Retinal pigment epithelial cell (primary cell): ENCODE measurements around the gene GCK.

ENCODE experiments used
- DNase-seq: peaks from one replicate; pipeline ENCODE4 v3.0.0-alpha.2; 2010; ENCODE audit warnings: low read depth
- H3K4me3 ChIP-seq: 2 replicates; pipeline ENCODE4 v1.5.1; 2011; ENCODE audit warnings: mild to moderate bottlenecking, low read length, control low read depth, moderate library complexity
- TF ChIP-seq, protein P1 (sequence below): conservative IDR thresholded peaks from 2 replicates; pipeline ENCODE4 v1.5.1; 2011; ENCODE audit warnings: low read depth, low read length, control low read depth, inconsistent platforms

Gene GCK

DNA sequence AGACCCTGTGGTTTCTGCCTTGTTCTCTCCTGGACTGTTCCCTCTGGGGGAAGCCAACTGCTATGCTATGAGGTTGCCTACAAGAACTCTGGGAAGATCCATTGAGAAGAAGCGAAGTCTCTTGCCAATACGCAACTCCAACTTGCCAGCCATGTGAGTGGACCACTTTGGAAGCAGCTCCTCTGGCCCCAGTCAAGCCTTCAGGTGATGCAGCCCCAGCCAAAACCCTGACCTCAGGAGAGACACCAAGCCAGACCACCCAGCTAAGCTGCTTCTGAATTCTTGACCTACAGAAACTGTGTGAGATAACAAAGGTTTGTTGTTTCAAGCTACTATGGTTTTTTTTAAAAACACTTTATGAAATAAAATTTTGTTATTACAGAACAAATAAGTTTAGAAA lies 27.9 kb downstream of the GCK start:
- DNase-seq: no peak
- H3K4me3 ChIP-seq: no peak overlapping the region
- TF ChIP-seq, protein P1, sequence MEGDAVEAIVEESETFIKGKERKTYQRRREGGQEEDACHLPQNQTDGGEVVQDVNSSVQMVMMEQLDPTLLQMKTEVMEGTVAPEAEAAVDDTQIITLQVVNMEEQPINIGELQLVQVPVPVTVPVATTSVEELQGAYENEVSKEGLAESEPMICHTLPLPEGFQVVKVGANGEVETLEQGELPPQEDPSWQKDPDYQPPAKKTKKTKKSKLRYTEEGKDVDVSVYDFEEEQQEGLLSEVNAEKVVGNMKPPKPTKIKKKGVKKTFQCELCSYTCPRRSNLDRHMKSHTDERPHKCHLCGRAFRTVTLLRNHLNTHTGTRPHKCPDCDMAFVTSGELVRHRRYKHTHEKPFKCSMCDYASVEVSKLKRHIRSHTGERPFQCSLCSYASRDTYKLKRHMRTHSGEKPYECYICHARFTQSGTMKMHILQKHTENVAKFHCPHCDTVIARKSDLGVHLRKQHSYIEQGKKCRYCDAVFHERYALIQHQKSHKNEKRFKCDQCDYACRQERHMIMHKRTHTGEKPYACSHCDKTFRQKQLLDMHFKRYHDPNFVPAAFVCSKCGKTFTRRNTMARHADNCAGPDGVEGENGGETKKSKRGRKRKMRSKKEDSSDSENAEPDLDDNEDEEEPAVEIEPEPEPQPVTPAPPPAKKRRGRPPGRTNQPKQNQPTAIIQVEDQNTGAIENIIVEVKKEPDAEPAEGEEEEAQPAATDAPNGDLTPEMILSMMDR: no peak

DNA sequence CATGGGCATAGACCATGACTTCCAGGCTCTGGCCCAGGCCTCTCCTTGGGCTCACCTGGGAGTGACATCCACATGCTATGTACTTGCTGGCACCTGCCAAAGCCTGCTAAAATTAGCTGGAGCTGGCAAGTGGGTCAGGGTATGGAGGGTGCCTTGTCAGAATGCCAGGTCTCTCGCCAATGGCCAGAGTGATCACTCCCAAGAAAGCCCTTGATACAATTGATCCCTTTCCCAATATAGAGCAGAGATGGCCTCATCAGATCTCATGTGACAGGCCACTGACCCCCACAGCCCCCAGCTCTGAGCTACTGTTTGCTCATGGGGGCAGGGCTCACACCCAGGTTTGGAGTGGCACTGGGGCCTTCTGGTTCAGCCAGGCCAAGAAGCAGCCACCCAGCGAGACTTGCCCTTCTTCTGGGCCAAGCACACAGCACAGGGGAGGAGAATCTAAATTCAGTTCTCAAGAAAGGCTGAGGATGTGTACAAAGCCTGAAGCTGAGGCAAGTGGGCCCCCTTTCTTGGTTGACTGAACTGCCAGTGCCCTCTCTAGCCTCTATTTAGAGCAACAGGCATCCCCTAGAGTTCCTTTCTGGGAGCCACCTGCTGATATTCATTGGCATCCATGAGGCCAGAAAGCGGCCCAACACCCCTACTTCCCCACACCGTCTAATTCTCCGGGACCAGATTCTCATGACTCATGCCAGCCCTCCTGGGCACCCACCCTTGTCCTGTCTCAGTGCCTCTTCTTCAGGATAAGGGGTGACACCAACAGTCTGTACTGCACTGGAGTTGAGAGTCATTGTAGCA lies 29.2 kb downstream of the GCK start:
- TF ChIP-seq, protein P1: no peak
- DNase-seq: no peak
- no peak overlapping the region for H3K4me3 ChIP-seq

DNA sequence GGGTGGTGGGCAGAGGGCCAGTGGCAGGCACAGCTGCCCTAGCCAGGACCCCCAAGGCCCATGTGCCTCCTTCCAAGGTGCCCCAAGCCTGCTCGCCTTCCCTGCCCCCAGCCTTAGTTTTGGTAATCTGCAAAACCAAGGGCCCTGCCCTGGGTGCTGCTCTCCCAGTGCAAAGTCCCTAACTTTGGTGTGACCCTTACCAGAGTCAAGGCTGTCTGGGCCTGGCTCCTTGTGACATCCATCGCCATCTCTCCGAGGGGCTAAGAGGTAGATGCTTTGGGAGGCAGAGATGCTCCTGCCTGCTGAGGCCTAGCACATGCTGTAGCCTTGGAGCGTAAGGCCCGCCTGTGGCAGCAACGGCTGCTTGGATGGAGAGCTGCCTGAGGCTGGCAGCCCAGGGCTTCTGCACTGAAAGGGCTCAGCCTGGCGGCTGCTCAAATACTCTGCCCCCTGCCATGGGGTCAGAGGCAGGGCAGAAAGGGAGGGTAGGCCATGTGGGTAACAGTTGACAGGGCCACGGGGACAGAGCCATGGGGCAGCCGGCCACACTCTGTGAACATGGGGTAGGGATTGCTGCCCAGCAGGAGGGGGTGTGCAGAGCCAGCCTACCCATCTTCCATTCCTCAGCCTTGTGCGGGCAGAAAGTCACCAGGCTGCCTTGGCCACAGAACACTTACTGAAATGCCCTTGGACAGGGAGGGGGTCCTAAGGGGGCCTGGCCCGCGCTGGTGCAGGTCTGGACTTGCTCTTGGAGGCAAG lies 30.2 kb downstream of the GCK start:
- TF ChIP-seq, protein P1: no peak

DNA sequence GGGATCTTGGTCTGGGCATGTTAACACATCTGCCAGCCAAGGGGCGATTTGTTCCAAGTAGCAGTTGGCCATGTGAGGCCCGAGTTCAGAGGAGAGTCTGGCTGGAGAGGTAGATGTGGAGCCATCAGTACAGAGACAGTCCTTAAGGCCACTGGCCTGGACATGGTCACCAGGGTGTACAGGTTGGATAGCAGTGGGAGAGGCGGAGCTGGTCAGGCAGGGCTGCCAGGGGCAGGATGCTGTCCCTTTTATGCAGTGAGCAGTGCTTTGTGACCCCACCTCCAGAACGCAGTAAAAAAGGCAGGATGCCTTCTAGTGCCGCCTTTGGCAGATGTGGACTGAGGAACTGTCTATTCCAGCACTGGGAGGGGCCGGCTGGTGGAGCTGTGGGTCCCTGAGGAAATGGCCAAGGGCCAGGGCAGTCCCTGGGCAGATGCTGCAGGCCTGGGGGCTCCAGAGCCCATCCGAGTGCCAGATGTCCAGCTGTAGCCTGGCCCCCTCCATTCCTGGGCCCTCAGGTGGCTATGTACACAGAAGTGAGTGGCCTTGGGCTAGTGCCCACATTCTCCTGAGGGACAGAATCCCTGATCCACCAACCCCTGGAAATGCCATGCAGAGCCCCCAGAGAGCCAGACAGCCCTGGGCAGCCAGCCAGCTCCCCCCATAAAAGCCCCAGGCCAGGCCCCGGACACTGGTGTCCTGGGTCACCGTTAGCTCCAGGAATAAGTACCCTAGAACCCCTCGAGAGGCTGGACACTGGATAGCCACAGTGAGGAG lies 31.0 kb downstream of the GCK start:
- TF ChIP-seq, protein P1: no peak
- no peak for DNase-seq
- no peak overlapping the region for H3K4me3 ChIP-seq

More for the DNA sequence above, 30.2 kb downstream of the GCK start:
- no peak for DNase-seq
- H3K4me3 ChIP-seq: no peak overlapping the region

DNA sequence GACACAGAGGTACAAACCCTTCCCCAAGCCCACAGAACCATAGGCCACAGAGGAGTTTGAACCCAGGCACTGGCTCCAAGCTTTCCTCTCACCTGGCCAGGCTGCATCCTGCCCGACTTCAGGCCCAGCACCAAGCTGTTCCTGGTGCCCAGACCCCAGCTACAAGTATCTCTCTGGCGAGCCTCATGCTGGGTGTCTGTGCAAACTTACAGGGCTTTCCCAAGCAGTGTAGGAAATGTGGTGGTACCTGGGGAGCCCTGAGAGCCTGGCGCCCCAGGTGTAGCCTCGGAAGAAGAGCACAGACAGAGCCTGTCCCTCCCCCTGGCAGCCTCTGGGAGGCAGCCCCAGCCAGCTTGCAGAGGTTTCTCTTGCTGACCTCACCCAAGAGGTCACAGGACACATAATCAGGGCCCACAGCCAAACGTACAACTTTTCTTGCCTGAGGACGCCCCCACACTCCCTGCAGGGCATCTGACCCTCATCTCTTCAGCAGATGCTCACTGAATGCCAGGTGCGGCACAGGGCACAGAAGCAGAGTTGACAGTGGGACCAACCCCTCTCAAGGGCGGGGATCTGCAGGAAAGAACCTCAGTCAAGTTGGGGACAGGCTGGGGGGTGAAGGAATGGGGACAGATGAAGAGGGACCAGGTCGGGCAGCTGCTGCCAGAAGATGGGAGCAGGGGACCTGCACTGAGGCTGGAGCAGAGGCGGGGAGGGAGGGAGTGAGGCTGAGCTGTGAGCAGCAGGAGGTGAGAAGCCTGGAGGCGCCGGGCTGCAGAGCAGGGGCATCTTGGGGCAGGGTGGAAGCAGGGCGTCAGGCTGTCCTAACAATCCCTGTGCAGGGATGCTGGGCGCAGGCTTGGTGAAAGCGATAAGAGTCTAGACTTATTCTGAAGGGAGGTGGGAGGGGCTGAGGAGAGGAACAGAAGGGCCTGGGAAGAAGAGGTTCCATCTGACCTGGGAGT lies 31.8 kb downstream of the GCK start:
- TF ChIP-seq, protein P1: no peak
- DNase-seq: no peak
- no peak overlapping the region for H3K4me3 ChIP-seq

DNA sequence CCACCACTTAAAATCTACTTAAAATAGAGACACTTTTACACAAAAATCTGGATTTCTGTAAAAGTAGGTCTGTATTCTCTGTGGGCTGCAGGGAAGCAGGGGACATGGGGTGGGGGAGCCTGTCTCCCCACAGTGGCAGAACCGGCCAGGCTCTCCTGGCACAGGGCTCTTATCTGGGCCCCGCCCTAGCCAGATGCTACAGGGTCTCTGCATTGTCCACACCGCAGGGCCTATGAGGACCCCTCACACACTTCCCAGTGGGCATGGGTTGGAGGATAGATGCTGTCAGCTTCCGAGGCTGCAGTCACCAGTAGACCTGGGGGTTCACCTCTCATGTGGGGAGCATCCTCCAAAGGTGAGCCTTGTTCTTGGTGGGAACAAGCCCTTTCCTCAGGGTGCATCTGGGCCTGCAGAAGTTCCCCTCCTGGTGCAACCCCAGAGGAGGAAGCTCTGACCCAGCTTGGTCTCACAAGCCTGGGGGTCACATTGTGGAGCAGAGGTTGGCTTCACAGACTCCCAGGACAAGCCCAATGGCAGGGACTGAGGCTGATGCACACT lies 32.7 kb downstream of the GCK start:
- no peak overlapping the region for H3K4me3 ChIP-seq
- TF ChIP-seq, protein P1: no peak
- no peak for DNase-seq
